Heart left ventricle (tissue), 13 donors: Measurements from ENCODE around the gene ALG6.

Experiments used
- POLR2A ChIP-seq, 2 donors: fragments of 450-650 bp; IDR thresholded peaks; one replicate each; pipeline ENCODE4 v1.6.1; 2017; ENCODE audit warnings: antibody characterized with exemption in 2 of 2, mild to moderate bottlenecking in 2 of 2, moderate library complexity in 2 of 2
- TF ChIP-seq, protein P1 (sequence below), 12 donors: fragments of 200-600 bp; sonication (generic) in 4 of 12; IDR thresholded peaks; one replicate each; pipeline versions ENCODE4 v1.5.0 to v1.8.0; 2018 to 2022; ENCODE audit warnings: antibody characterized with exemption in 12 of 12, mild to moderate bottlenecking in 5 of 12
- donor health status: ischemic (EF 13 %, LVEDD 7.1; RV severe dilation, severe dysfunction).
- donor health status: DM: no; HTN: yes; CAD: no.
- donor health status: DM: no; HTN: no; CAD: no.
- donor health status: ischemic (EF 25% LVEDD 6.9; RV normal size, moderate dysfunction).
- donor health status: ischemic (EF 25% LVEDD 5.7; RV mildly dilated, moderate dysfunction).
- donor health status: ischemic (EF 35%, LVEDD 5.7; RV mildly dilated, moderate dysfunction).
- donor health status: nonischemic (EF 11% LVEDD 7.7; RV severe dilation, severe dysfunction).
- donor health status: DM: yes; HTN: yes; CAD: no.
- donor health status: PGD.
- donor health status: ischemic (EF 29% LVEDD 5.4; RV normal size, mild dysfunction).
- donor health status: nonischemic (EF 23%, LVEDD 6.1; RV moderate dilation, normal function).

DNA sequence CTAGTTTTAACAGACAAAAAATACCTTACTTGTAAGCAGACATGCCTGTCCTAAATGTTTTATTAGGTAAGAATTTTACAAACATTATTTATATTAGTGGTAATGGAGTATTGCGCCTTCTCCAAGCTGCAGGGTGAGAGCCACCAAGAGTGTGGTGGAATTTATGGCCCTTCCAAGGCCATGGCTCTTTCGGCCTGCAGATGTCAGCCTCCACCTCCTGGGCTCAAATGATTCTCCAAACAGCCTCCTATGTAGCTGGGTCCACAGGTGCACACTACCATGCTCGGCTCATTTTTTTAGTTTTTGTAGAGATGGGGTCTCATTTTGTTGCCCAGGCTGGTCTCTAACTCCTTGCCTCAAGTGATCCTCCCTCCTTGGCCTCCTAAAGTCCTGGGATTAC is 99.3 kb downstream of the ALG6 start:
- TF ChIP-seq, protein P1, sequence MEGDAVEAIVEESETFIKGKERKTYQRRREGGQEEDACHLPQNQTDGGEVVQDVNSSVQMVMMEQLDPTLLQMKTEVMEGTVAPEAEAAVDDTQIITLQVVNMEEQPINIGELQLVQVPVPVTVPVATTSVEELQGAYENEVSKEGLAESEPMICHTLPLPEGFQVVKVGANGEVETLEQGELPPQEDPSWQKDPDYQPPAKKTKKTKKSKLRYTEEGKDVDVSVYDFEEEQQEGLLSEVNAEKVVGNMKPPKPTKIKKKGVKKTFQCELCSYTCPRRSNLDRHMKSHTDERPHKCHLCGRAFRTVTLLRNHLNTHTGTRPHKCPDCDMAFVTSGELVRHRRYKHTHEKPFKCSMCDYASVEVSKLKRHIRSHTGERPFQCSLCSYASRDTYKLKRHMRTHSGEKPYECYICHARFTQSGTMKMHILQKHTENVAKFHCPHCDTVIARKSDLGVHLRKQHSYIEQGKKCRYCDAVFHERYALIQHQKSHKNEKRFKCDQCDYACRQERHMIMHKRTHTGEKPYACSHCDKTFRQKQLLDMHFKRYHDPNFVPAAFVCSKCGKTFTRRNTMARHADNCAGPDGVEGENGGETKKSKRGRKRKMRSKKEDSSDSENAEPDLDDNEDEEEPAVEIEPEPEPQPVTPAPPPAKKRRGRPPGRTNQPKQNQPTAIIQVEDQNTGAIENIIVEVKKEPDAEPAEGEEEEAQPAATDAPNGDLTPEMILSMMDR (IDR thresholded peaks at IDR 0.05), result peak in 3 of 12 donors; percentile 11 to 34 (median 22)
- no peak for TF ChIP-seq POLR2A (IDR thresholded peaks at IDR 0.05)
